ENCODE results near the gene TMEM72.

GRCh38 chr10:44982114-44982460 lies 71.0 kb downstream of the TMEM72 start:
- TF ChIP-seq, protein P1, sequence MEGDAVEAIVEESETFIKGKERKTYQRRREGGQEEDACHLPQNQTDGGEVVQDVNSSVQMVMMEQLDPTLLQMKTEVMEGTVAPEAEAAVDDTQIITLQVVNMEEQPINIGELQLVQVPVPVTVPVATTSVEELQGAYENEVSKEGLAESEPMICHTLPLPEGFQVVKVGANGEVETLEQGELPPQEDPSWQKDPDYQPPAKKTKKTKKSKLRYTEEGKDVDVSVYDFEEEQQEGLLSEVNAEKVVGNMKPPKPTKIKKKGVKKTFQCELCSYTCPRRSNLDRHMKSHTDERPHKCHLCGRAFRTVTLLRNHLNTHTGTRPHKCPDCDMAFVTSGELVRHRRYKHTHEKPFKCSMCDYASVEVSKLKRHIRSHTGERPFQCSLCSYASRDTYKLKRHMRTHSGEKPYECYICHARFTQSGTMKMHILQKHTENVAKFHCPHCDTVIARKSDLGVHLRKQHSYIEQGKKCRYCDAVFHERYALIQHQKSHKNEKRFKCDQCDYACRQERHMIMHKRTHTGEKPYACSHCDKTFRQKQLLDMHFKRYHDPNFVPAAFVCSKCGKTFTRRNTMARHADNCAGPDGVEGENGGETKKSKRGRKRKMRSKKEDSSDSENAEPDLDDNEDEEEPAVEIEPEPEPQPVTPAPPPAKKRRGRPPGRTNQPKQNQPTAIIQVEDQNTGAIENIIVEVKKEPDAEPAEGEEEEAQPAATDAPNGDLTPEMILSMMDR (conservative IDR thresholded peaks at IDR 0.05; ENCODE audit: low read length) = no peak
- TF ChIP-seq EZH2phosphoT487 (IDR thresholded peaks at IDR 0.05; ENCODE audit: borderline replicate concordance) = no peak
